A172 (cell line): ENCODE data around the gene IGSF6. TPM values are rescaled to one million over a fixed set of nuclear protein-coding genes. Genes with fewer than 3 reads are reported as not detected.
"Not testable (repeated sequence)": the region's sequence is repeated elsewhere in the genome, so short reads cannot be mapped to it uniquely, and the experiment has no call there.

Source experiments
- DNase-seq: peaks from one replicate; pipeline ENCODE4 v3.0.0-alpha.2; 2015; ENCODE audit warnings: low spot score
- total RNA-seq: library from RNA; depleted of rRNA; stranded (reverse); fragments of >200 nt; shearing (Covaris generic); gene quantifications from 2 replicates; pipeline ENCODE4 v1.2.3, GENCODE V29; 2014

IGSF6 gene
- total RNA-seq, 1 experiment from 2014 or later, result not detected

- DNase-seq, result not testable (repeated sequence)
Observed at GRCh38 chr16:21629616-21630539, 22.5 kb downstream of the IGSF6 start.

- no peak for DNase-seq
Observed at GRCh38 chr16:21628772-21629171, 23.6 kb downstream of the IGSF6 start.

GRCh38 chr16:21628121-21628726 is 24.2 kb downstream of the IGSF6 start:
- DNase-seq, result no peak

GRCh38 chr16:21626659-21627277 is 25.6 kb downstream of the IGSF6 start:
- peak; percentile 77 for DNase-seq

- no peak for DNase-seq
Observed at GRCh38 chr16:21625026-21625425, 27.4 kb downstream of the IGSF6 start.

- DNase-seq, result no peak
Observed at GRCh38 chr16:21622545-21622944, 29.9 kb downstream of the IGSF6 start.

GRCh38 chr16:21620592-21620991 is 31.8 kb downstream of the IGSF6 start:
- no peak for DNase-seq

- no peak for DNase-seq
Observed at GRCh38 chr16:21619765-21620425, 32.5 kb downstream of the IGSF6 start.

GRCh38 chr16:21618281-21618680 is 34.1 kb downstream of the IGSF6 start:
- no peak for DNase-seq

- no peak for DNase-seq
Observed at GRCh38 chr16:21617607-21618006, 34.8 kb downstream of the IGSF6 start.

- DNase-seq, result no peak
Observed at GRCh38 chr16:21614896-21615295, 37.5 kb downstream of the IGSF6 start.

- DNase-seq, result no peak
Observed at GRCh38 chr16:21613781-21614180, 38.6 kb downstream of the IGSF6 start.

- DNase-seq, result no peak
Observed at GRCh38 chr16:21613361-21613760, 39.0 kb downstream of the IGSF6 start.

- no peak for DNase-seq
Observed at GRCh38 chr16:21611556-21612384, 40.6 kb downstream of the IGSF6 start.

- no peak for DNase-seq
Observed at GRCh38 chr16:21611198-21611555, 41.2 kb downstream of the IGSF6 start.

- DNase-seq, result no peak
Observed at GRCh38 chr16:21610766-21611165, 41.6 kb downstream of the IGSF6 start.

GRCh38 chr16:21610006-21610544 is 42.3 kb downstream of the IGSF6 start:
- DNase-seq, result no peak

GRCh38 chr16:21608639-21609328 is 43.6 kb downstream of the IGSF6 start:
- DNase-seq, result no peak

- not testable (repeated sequence) for DNase-seq
Observed at GRCh38 chr16:21605848-21606247, 46.6 kb downstream of the IGSF6 start.

- DNase-seq, result no peak
Observed at GRCh38 chr16:21603928-21604327, 48.5 kb downstream of the IGSF6 start.
